ENCODE measurements around the gene MID1. TPM values are rescaled to one million over a fixed set of nuclear protein-coding genes. Genes with fewer than 3 reads are reported as not detected.

Gene MID1
- total and polyA plus RNA-seq, 2 donors from 2014 or later: 5.3 to 54.1 TPM

- intact Hi-C loops (cut with DNase I): no loop called here
- no peaks in the 10 kb centered on the region for H3K9me3 ChIP-seq (ENCODE audit: control insufficient read depth in 2 of 3, insufficient read depth in 1 of 3, low read length in 3 of 3)
- FAIRE-seq: no peak
- H3K4me3 ChIP-seq (ENCODE audit: low read length in 3 of 3): no peak overlapping the region
- DNase-seq: no peak
- H3K27me3 ChIP-seq (ENCODE audit: control insufficient read depth, insufficient read depth, low read length): no peaks in the 10 kb centered on the region
- H3K36me3 ChIP-seq (ENCODE audit: control insufficient read depth in 2 of 3, insufficient read depth in 3 of 3, low read length in 3 of 3): no peaks in the 10 kb centered on the region
- TF ChIP-seq CTCF (IDR thresholded peaks at IDR 0.05; ENCODE audit: borderline replicate concordance, extremely low read depth, insufficient read depth): no peak
- H3K4me1 ChIP-seq (ENCODE audit: control insufficient read depth in 2 of 3, insufficient read depth in 2 of 3, low read depth in 1 of 3, low read length in 3 of 3): peaks cover 0 to 3% (median 0%) of the 10 kb centered on the region in 3 donors
- no peak overlapping the region for H3K27ac ChIP-seq (ENCODE audit: low read depth in 2 of 2, low read length in 2 of 2)
- H3K9ac ChIP-seq (ENCODE audit: low read length in 3 of 3): no peak overlapping the region
These were observed 41.9 kb downstream of the MID1 start for GRCh38 chrX:10578527-10578926.

GRCh38 chrX:10577853-10578252 is 42.5 kb downstream of the MID1 start:
- FAIRE-seq: no peak
- no peaks in the 10 kb centered on the region for H3K9me3 ChIP-seq (ENCODE audit: control insufficient read depth in 2 of 3, insufficient read depth in 1 of 3, low read length in 3 of 3)
- intact Hi-C loops (cut with DNase I): no loop called here
- H3K4me3 ChIP-seq (ENCODE audit: low read length in 3 of 3): no peak overlapping the region
- no peak for DNase-seq
- no peak overlapping the region for H3K27ac ChIP-seq (ENCODE audit: low read depth in 2 of 2, low read length in 2 of 2)
- TF ChIP-seq CTCF (IDR thresholded peaks at IDR 0.05; ENCODE audit: borderline replicate concordance, extremely low read depth, insufficient read depth): no peak
- peaks cover 0 to 3% (median 0%) of the 10 kb centered on the region in 3 donors for H3K4me1 ChIP-seq (ENCODE audit: control insufficient read depth in 2 of 3, insufficient read depth in 2 of 3, low read depth in 1 of 3, low read length in 3 of 3)
- H3K27me3 ChIP-seq (ENCODE audit: control insufficient read depth, insufficient read depth, low read length): no peaks in the 10 kb centered on the region
- H3K9ac ChIP-seq (ENCODE audit: low read length in 3 of 3): no peak overlapping the region
- no peaks in the 10 kb centered on the region for H3K36me3 ChIP-seq (ENCODE audit: control insufficient read depth in 2 of 3, insufficient read depth in 3 of 3, low read length in 3 of 3)

- intact Hi-C loops (cut with DNase I): no loop called here
- H3K9me3 ChIP-seq (ENCODE audit: control insufficient read depth in 2 of 3, insufficient read depth in 1 of 3, low read length in 3 of 3): no peaks in the 10 kb centered on the region
- DNase-seq: no peak
- H3K9ac ChIP-seq (ENCODE audit: low read length in 3 of 3): peak overlapping the region in 1 of 3 donors; percentile 22
- no peak for TF ChIP-seq CTCF (IDR thresholded peaks at IDR 0.05; ENCODE audit: borderline replicate concordance, extremely low read depth, insufficient read depth)
- H3K27ac ChIP-seq (ENCODE audit: low read depth in 2 of 2, low read length in 2 of 2): peak overlapping the region; percentile 43 to 68
- H3K36me3 ChIP-seq (ENCODE audit: control insufficient read depth in 2 of 3, insufficient read depth in 3 of 3, low read length in 3 of 3): no peaks in the 10 kb centered on the region
- H3K27me3 ChIP-seq (ENCODE audit: control insufficient read depth, insufficient read depth, low read length): no peaks in the 10 kb centered on the region
- H3K4me3 ChIP-seq (ENCODE audit: low read length in 3 of 3): peak overlapping the region in 1 of 3 donors; percentile 32
- H3K4me1 ChIP-seq (ENCODE audit: control insufficient read depth in 2 of 3, insufficient read depth in 2 of 3, low read depth in 1 of 3, low read length in 3 of 3): peaks cover 0 to 3% (median 0%) of the 10 kb centered on the region in 3 donors
- FAIRE-seq: no peak
These were observed 43.5 kb downstream of the MID1 start for GRCh38 chrX:10576777-10577447.
